GM10248 (cell line): ENCODE results near the gene C20orf204.
A peak's percentile ranks its signal among the peaks of the same experiment; 100 is the strongest.

Experiments used
- CTCF ChIA-PET: fragments of 300-600 bp; sonication (Branson Sonifier 250); formaldehyde crosslinking; extraction: SDS; loops from one replicate; lab custom pipeline; 2021; ENCODE audit warnings: antibody characterized with exemption; lab: Yijun Ruan, JAX
- POLR2A ChIA-PET: fragments of 350-650 bp; sonication (Branson Sonifier 250); formaldehyde crosslinking; extraction: SDS; loops from one replicate; lab custom pipeline; 2020; ENCODE audit warnings: antibody characterized with exemption; lab: Yijun Ruan, JAX
- DNase-seq: peaks from one replicate; pipeline ENCODE4 v3.0.0; 2012; ENCODE audit errors: extremely low spot score
- CTCF ChIP-seq: IDR thresholded peaks from 2 replicates; pipeline ENCODE4 v1.5.1; 2012; ENCODE audit warnings: mild to moderate bottlenecking, low read depth; ENCODE audit errors: extremely low read depth, missing control alignments, control extremely low read depth

The C20orf204 gene

GRCh38 chr20:64073476-64074183 lies 37.6 kb downstream of the C20orf204 start:
- no peak for TF ChIP-seq CTCF
- POLR2A ChIA-PET, result no interaction called here
- CTCF ChIA-PET, result interaction anchor here (1.5 kb wide), 1 partner anchor 16 kb away, joined by 3 read pairs; no protein-coding TSS in a partner anchor
- DNase-seq, result no peak

GRCh38 chr20:64074184-64074789 lies 38.3 kb downstream of the C20orf204 start:
- DNase-seq, result no peak
- ChIA-PET CTCF (interaction anchor here (1.5 kb wide), 1 partner anchor 17 kb away, joined by 3 read pairs; no protein-coding TSS in a partner anchor), POLR2A (no interaction called here)
- no peak for TF ChIP-seq CTCF

GRCh38 chr20:64074963-64075362 lies 39.0 kb downstream of the C20orf204 start:
- POLR2A ChIA-PET, result no interaction called here
- CTCF ChIA-PET, result interaction anchor here (1.6 to 2.6 kb wide), 2 partner anchors 18 to 45 kb away, joined by 5 to 12 read pairs; no protein-coding TSS in a partner anchor
- TF ChIP-seq CTCF, result no peak
- no peak for DNase-seq

- no peak for TF ChIP-seq CTCF
- DNase-seq, result no peak
- ChIA-PET CTCF (interaction anchor here (1.6 to 2.6 kb wide), 2 partner anchors 18 to 45 kb away, joined by 5 to 12 read pairs; no protein-coding TSS in a partner anchor), POLR2A (no interaction called here)
Observed at GRCh38 chr20:64075556-64075955, 39.6 kb downstream of the C20orf204 start.

- CTCF ChIA-PET, result interaction anchor here (0.8 to 2.6 kb wide), 4 partner anchors 12 to 44 kb away, joined by 3 to 12 read pairs (median 4); no protein-coding TSS in a partner anchor
- no peak for DNase-seq
- no peak for TF ChIP-seq CTCF
- POLR2A ChIA-PET, result no interaction called here
Observed at GRCh38 chr20:64076061-64076997, 40.3 kb downstream of the C20orf204 start.

GRCh38 chr20:64077094-64077493 lies 41.1 kb downstream of the C20orf204 start:
- ChIA-PET POLR2A (no interaction called here), CTCF (interaction anchor here (1.2 to 2.8 kb wide), 3 partner anchors 7 to 43 kb away, joined by 3 to 17 read pairs (median 12); no protein-coding TSS in a partner anchor)
- TF ChIP-seq CTCF, result no peak
- DNase-seq, result peak; percentile 63
